GM23248 (cell line): ENCODE data around the gene HOXC10. TPM values are rescaled to one million over a fixed set of nuclear protein-coding genes. Genes with fewer than 3 reads are reported as not detected.
A peak's percentile ranks its signal among the peaks of the same experiment; 100 is the strongest.

ENCODE experiments used
- DNase-seq: peaks from one replicate; pipeline ENCODE4 v3.0.0-alpha.2; 2015
- H2AFZ ChIP-seq: fragments of 200-600 bp; sonication (generic); 2 replicates; pipeline ENCODE4 v1.6.1; 2016; ENCODE audit warnings: antibody characterized with exemption
- H3F3A ChIP-seq: fragments of 200-600 bp; sonication (generic); 2 replicates; pipeline ENCODE4 v1.6.1; 2016; ENCODE audit warnings: mild to moderate bottlenecking, antibody characterized with exemption, mixed run types; ENCODE audit not compliant: insufficient read depth
- H3K27ac ChIP-seq: fragments of 200-600 bp; sonication (generic); 2 replicates; pipeline ENCODE4 v1.5.1; 2016; ENCODE audit warnings: mild to moderate bottlenecking
- H3K27me3 ChIP-seq: fragments of 200-600 bp; sonication (generic); replicated peaks from 2 replicates; pipeline ENCODE4 v1.6.1; 2016; ENCODE audit warnings: mild to moderate bottlenecking; ENCODE audit not compliant: insufficient read depth
- H3K36me3 ChIP-seq: fragments of 200-600 bp; sonication (generic); 2 replicates; pipeline ENCODE4 v1.6.1; 2016; ENCODE audit warnings: low read depth, mild to moderate bottlenecking
- H3K4me1 ChIP-seq: fragments of 200-600 bp; sonication (generic); 2 replicates; pipeline ENCODE4 v1.6.1; 2016; ENCODE audit warnings: mild to moderate bottlenecking; ENCODE audit not compliant: insufficient read depth
- H3K4me2 ChIP-seq: fragments of 200-600 bp; sonication (generic); one replicate; pipeline ENCODE4 v1.6.1; 2016; ENCODE audit warnings: mild to moderate bottlenecking; ENCODE audit not compliant: unreplicated experiment
- H3K4me3 ChIP-seq: fragments of 200-600 bp; sonication (generic); 2 replicates; pipeline ENCODE4 v1.5.1; 2016; ENCODE audit warnings: mild to moderate bottlenecking
- H3K79me2 ChIP-seq: fragments of 200-600 bp; sonication (generic); 2 replicates; pipeline ENCODE4 v1.6.1; 2016; ENCODE audit warnings: mild to moderate bottlenecking; ENCODE audit not compliant: insufficient read depth
- H3K9ac ChIP-seq: fragments of 200-600 bp; sonication (generic); 2 replicates; pipeline ENCODE4 v1.6.1; 2016; ENCODE audit warnings: mild to moderate bottlenecking
- H3K9me2 ChIP-seq: fragments of 200-600 bp; sonication (generic); 2 replicates; pipeline ENCODE4 v1.6.1; 2016; ENCODE audit warnings: mixed run types, mild to moderate bottlenecking, moderate library complexity; ENCODE audit not compliant: insufficient read depth
- H3K9me3 ChIP-seq: fragments of 200-600 bp; sonication (generic); one replicate; pipeline ENCODE4 v1.6.1; 2017; ENCODE audit warnings: low read depth
- H4K20me1 ChIP-seq: fragments of 200-600 bp; sonication (generic); 2 replicates; pipeline ENCODE4 v1.6.0; 2016; ENCODE audit not compliant: insufficient read depth
- EZH2 ChIP-seq: fragments of 200-600 bp; sonication (generic); IDR thresholded peaks from 2 replicates; pipeline ENCODE4 v1.6.1; 2018; ENCODE audit warnings: antibody characterized with exemption, mild to moderate bottlenecking; ENCODE audit not compliant: insufficient read depth, poor library complexity, severe bottlenecking
- EZH2phosphoT487 ChIP-seq: fragments of 200-600 bp; sonication (generic); IDR thresholded peaks from 2 replicates; pipeline ENCODE4 v1.6.1; 2018; ENCODE audit warnings: antibody characterized with exemption, moderate library complexity, mild to moderate bottlenecking, low read depth; ENCODE audit not compliant: insufficient read depth
- WGBS, 2 experiments: methylation state at CpG; one replicate each; pipeline ENCODE4 v1.1.6; 2015 to 2017; ENCODE audit warnings: low lambda C conversion rate in 2 of 2, low coverage in 1 of 2; ENCODE audit errors: missing lambda C conversion rate in 2 of 2; 5-methylcytosine and 5-hydroxymethylcytosine counted together
- in situ Hi-C: fragments of 300-500 bp; cut with MboI; formaldehyde crosslinking; loops from 2 replicates; pipeline ENCODE4 v1.15.0; 2020
- polyA plus RNA-seq: library from polyadenylated mRNA; unstranded; fragments of >200 nt; fragmentation: Nextera tagmentation; extraction: Ambion mirVana; gene quantifications from 2 replicates; pipeline ENCODE4 v1.2.1, GENCODE V29; 2016
- total RNA-seq: library from RNA; depleted of rRNA; stranded (reverse); fragments of >200 nt; shearing (Covaris generic); gene quantifications from 2 replicates; pipeline ENCODE4 v1.2.3, GENCODE V29; 2014

Gene HOXC10
- total and polyA plus RNA-seq, 2 experiments from 2014 or later = not detected

- in situ Hi-C loops = no loop called here
- peaks cover 100% of the 10 kb centered on the region for H3K27me3 ChIP-seq
Measured at GRCh38 chr12:53960187-53961024, 24.5 kb upstream of the HOXC10 start.

DNA sequence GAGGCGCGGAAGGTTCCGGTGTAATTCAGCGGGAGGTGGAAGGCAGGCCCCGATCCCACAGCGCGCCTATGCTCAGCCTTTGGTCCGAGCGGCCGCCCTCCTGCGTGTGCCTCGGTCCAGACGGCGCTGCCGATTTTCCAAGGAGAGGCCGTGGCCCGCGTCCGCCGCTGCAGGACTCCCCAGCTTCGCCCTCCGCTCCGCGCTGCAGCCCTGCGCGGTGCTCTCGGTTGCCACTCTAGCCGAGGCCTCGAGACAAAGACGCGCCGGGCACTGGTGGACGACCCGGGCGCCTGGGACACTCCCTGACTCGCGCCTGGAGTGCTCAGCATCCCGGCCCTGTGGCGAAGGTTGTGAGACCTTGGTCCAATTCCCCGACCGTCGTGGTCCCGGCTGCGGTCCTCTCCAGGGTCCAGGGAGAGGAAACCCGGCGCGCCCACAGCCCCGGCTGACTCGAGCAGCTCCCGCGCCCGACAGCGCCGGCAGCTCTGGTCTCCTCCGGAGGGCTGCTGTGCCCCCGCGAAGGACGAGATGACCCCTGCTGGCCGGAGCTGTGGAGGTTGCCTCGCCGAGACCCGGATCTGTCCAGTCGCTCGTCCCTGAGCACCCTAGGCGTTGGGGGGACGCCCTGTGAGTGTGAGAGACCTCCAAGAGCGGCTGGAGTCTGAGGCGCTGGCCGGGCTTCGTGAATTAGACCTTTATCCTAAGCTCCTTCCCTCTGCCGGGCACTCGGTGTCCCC lies 23.8 kb upstream of the HOXC10 start:
- Histone ChIP-seq H3K9me3 (no peaks in the 10 kb centered on the region), H3K27me3 (peaks cover 100% of the 10 kb centered on the region), H2AFZ (no peak overlapping the region), H3K4me2 (no peak overlapping the region), H3K79me2 (no peaks in the 10 kb centered on the region), H3K9ac (no peak overlapping the region), H3K27ac (no peak overlapping the region), H3K9me2 (no peaks in the 10 kb centered on the region), H3K36me3 (no peaks in the 10 kb centered on the region), H3K4me3 (no peak overlapping the region), H3F3A (no peaks in the 10 kb centered on the region), H3K4me1 (no peaks in the 10 kb centered on the region), H4K20me1 (no peaks in the 10 kb centered on the region)
- no peak for DNase-seq
- in situ Hi-C loops = no loop called here
- TF ChIP-seq EZH2 (peak; percentile 73), EZH2phosphoT487 (no peak)
- 5% methylated on average over 64 to 67 of the region's 72 CpGs for WGBS, 2 experiments

More at GRCh38 chr12:53960187-53961024, 24.5 kb upstream of the HOXC10 start:
- no peaks in the 10 kb centered on the region for H3K79me2 ChIP-seq
- H3K36me3 ChIP-seq = no peaks in the 10 kb centered on the region
- TF ChIP-seq EZH2phosphoT487 (peak; percentile 80; the same call in 1 of the 2 replicates), EZH2 (peak; percentile 82)
- H3K27ac ChIP-seq = no peak overlapping the region
- no peak for DNase-seq
- no peaks in the 10 kb centered on the region for H4K20me1 ChIP-seq
- no peak overlapping the region for H3K4me3 ChIP-seq
- H3K9ac ChIP-seq = no peak overlapping the region
- H3K9me3 ChIP-seq = no peaks in the 10 kb centered on the region
- no peak overlapping the region for H2AFZ ChIP-seq
- no peaks in the 10 kb centered on the region for H3K9me2 ChIP-seq
- WGBS, 2 experiments = 17 to 18% methylated on average over 34 to 35 of the region's 39 CpGs
- H3K4me1 ChIP-seq = no peaks in the 10 kb centered on the region
- no peaks in the 10 kb centered on the region for H3F3A ChIP-seq
- H3K4me2 ChIP-seq = no peak overlapping the region

GRCh38 chr12:53963005-53963404 lies 21.9 kb upstream of the HOXC10 start:
- no peak overlapping the region for H3K4me3 ChIP-seq
- H3K36me3 ChIP-seq = no peaks in the 10 kb centered on the region
- peaks cover 100% of the 10 kb centered on the region for H3K27me3 ChIP-seq
- H3K9me2 ChIP-seq = no peaks in the 10 kb centered on the region
- 35 to 42% methylated on average over 7 of the region's 7 CpGs for WGBS, 2 experiments
- H3F3A ChIP-seq = no peaks in the 10 kb centered on the region
- in situ Hi-C loops = no loop called here
- H3K27ac ChIP-seq = no peak overlapping the region
- H2AFZ ChIP-seq = no peak overlapping the region
- TF ChIP-seq EZH2phosphoT487 = no peak
- TF ChIP-seq EZH2 = peak; percentile 35
- H4K20me1 ChIP-seq = no peaks in the 10 kb centered on the region
- H3K4me2 ChIP-seq = no peak overlapping the region
- no peak for DNase-seq
- no peak overlapping the region for H3K9ac ChIP-seq
- H3K79me2 ChIP-seq = no peaks in the 10 kb centered on the region
- H3K4me1 ChIP-seq = no peaks in the 10 kb centered on the region
- no peaks in the 10 kb centered on the region for H3K9me3 ChIP-seq

GRCh38 chr12:53963434-53964314 lies 21.3 kb upstream of the HOXC10 start:
- no peaks in the 10 kb centered on the region for H3K79me2 ChIP-seq
- no peak overlapping the region for H2AFZ ChIP-seq
- H3K4me2 ChIP-seq = no peak overlapping the region
- H3K9me3 ChIP-seq = no peaks in the 10 kb centered on the region
- H3K9ac ChIP-seq = no peak overlapping the region
- peaks cover 99% of the 10 kb centered on the region for H3K27me3 ChIP-seq
- H3K4me1 ChIP-seq = no peaks in the 10 kb centered on the region
- no peak for DNase-seq
- in situ Hi-C loops = no loop called here
- WGBS, 2 experiments = 14 to 15% methylated on average over 38 of the region's 38 CpGs
- no peaks in the 10 kb centered on the region for H3K36me3 ChIP-seq
- no peak overlapping the region for H3K27ac ChIP-seq
- 0 out of 2 replicates have a peak, but pooled peaks have one; percentile 28 for TF ChIP-seq EZH2phosphoT487
- TF ChIP-seq EZH2 = peak; percentile 49
- no peaks in the 10 kb centered on the region for H3K9me2 ChIP-seq
- no peaks in the 10 kb centered on the region for H4K20me1 ChIP-seq
- H3F3A ChIP-seq = no peaks in the 10 kb centered on the region
- H3K4me3 ChIP-seq = no peak overlapping the region
